Sigmoid colon (tissue), 7 donors: Measurements from ENCODE around the gene RAX2. TPM values are rescaled to one million over a fixed set of nuclear protein-coding genes. Genes with fewer than 3 reads are reported as not detected.

Experiments used
- DNase-seq: peaks from one replicate; pipeline ENCODE4 v3.0.0-alpha.2; 2019
- H3K27ac ChIP-seq, 4 donors: fragments of 200-600 bp; sonication (generic); one replicate each; pipeline ENCODE4 v1.5.1; 2016 to 2019; ENCODE audit warnings: mild to moderate bottlenecking in 1 of 4
- H3K27me3 ChIP-seq, 3 donors: fragments of 200-600 bp; sonication (generic); one replicate each; pipeline ENCODE4 v1.5.1; 2019; ENCODE audit warnings: mild to moderate bottlenecking in 1 of 3
- H3K36me3 ChIP-seq, 4 donors: fragments of 200-600 bp; sonication (generic); one replicate each; pipeline ENCODE4 v1.5.1; 2016 to 2019
- H3K4me1 ChIP-seq, 4 donors: fragments of 200-600 bp; sonication (generic); one replicate each; pipeline ENCODE4 v1.5.1; 2017 to 2019
- H3K4me3 ChIP-seq, 4 donors: fragments of 200-600 bp; sonication (generic); one replicate each; pipeline ENCODE4 v1.5.1; 2017 to 2019; ENCODE audit warnings: mild to moderate bottlenecking in 2 of 4, moderate library complexity in 1 of 4
- H3K9me3 ChIP-seq, 4 donors: fragments of 200-600 bp in 3 of 4; sonication (generic) in 3 of 4; one replicate each; pipeline versions ENCODE4 v1.5.1 to v1.6.1; 2013 to 2019
- EP300 ChIP-seq, 4 donors: sonication (generic); formaldehyde crosslinking; IDR thresholded peaks; one replicate each; pipeline ENCODE4 v1.6.1; 2017; ENCODE audit warnings: antibody characterized with exemption in 4 of 4
- POLR2A ChIP-seq, 2 donors: fragments of 450-650 bp; IDR thresholded peaks; one replicate each; pipeline ENCODE4 v1.6.1; 2016; ENCODE audit warnings: antibody characterized with exemption in 2 of 2, mild to moderate bottlenecking in 2 of 2, moderate library complexity in 2 of 2
- POLR2AphosphoS5 ChIP-seq, 4 donors: sonication (generic); formaldehyde crosslinking; IDR thresholded peaks; one replicate each; pipeline ENCODE4 v1.6.1; 2017; ENCODE audit warnings: antibody characterized with exemption in 4 of 4
- WGBS, 2 donors: extraction: QIAGEN DNeasy Blood & Tissue Kit; methylation state at CpG; one replicate each; pipeline ENCODE4 v1.1.7; 2013; 5-methylcytosine and 5-hydroxymethylcytosine counted together
- intact Hi-C: fragments of 100-400 bp; cut with DNase I; formaldehyde crosslinking; loops from one replicate; pipeline ENCODE4 v1.15.1; 2023
- polyA plus RNA-seq, 3 donors: library from polyadenylated mRNA; stranded (reverse); fragments of 200-250 nt; gene quantifications; one replicate each; pipeline ENCODE4 v1.2.3, GENCODE V29; 2013
- total RNA-seq, 4 donors: library from RNA; depleted of rRNA; stranded (reverse); fragments of >200 nt; gene quantifications; one replicate each; pipeline ENCODE4 v1.1.0, GENCODE V29; 2016
- TF ChIP-seq, protein P1 (sequence below), 4 experiments: fragments of 450-650 bp in 3 of 4; fragments of 200-600 bp in 1 of 4; IDR thresholded peaks; one replicate each; pipeline ENCODE4 v1.5.1; 2016 to 2019; ENCODE audit warnings: antibody characterized with exemption in 4 of 4, mild to moderate bottlenecking in 3 of 4, moderate library complexity in 2 of 4
- donor health status: healthy with polysubstance abuse.
- donor health status: Bipolar disorder and iron deficiency.
- donor health status: healthy.

The RAX2 gene
- total and polyA plus RNA-seq, 7 donors: not detected

- peak; percentile 100 for DNase-seq
- Histone ChIP-seq H3K36me3 (peaks cover 7 to 52% (median 25%) of the 10 kb centered on the region in 4 donors), H3K4me3 (peak within 1 kb of the TSS; percentile 78 to 92 (median 88)), H3K27me3 (no peaks in the 10 kb centered on the region), H3K9me3 (no peaks in the 10 kb centered on the region), H3K4me1 (peaks cover 0 to 46% (median 37%) of the 10 kb centered on the region in 4 donors), H3K27ac (peak within 1 kb of the TSS; percentile 95 to 98 (median 96))
- TF ChIP-seq POLR2A (IDR thresholded peaks at IDR 0.05) (peak in 1 of 2 donors; percentile 73), EP300 (IDR thresholded peaks at IDR 0.05) (peak in 1 of 4 donors; percentile 44), POLR2AphosphoS5 (IDR thresholded peaks at IDR 0.05) (peak; percentile 76 to 90 (median 88))
- TF ChIP-seq, protein P1, sequence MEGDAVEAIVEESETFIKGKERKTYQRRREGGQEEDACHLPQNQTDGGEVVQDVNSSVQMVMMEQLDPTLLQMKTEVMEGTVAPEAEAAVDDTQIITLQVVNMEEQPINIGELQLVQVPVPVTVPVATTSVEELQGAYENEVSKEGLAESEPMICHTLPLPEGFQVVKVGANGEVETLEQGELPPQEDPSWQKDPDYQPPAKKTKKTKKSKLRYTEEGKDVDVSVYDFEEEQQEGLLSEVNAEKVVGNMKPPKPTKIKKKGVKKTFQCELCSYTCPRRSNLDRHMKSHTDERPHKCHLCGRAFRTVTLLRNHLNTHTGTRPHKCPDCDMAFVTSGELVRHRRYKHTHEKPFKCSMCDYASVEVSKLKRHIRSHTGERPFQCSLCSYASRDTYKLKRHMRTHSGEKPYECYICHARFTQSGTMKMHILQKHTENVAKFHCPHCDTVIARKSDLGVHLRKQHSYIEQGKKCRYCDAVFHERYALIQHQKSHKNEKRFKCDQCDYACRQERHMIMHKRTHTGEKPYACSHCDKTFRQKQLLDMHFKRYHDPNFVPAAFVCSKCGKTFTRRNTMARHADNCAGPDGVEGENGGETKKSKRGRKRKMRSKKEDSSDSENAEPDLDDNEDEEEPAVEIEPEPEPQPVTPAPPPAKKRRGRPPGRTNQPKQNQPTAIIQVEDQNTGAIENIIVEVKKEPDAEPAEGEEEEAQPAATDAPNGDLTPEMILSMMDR (IDR thresholded peaks at IDR 0.05): no peak
- intact Hi-C loops: loop anchor here (5.0 kb wide), 2 partner anchors 95 to 210 kb away; partner anchors contain the start of gene DAPK3
- WGBS, 2 donors: 3% methylated on average over 47 of the region's 47 CpGs
These were observed 9.2 kb downstream of the RAX2 start, which contains the start of gene MRPL54 for GRCh38 chr19:3762501-3763459. MRPL54 (plus strand) TSS chr19:3762682; CDS start chr19:3762701, 19 bp downstream.

DNA sequence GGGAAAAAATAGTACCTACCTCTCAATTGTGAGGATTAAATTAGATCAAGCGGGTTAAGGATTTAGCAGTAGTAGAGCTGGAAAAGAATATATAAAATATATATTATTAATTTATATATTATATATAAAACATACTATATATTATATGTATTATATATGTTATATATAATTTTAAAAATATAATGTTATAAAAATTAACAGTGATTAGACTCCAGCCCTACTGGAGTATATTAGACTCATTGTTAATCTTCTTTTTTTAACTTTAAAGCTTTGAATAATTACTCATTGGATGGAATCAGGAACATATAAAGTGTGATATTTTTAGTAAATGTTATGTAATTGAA is 9.9 kb downstream of the RAX2 start:
- 29 to 85% methylated on average over 1 of the region's 1 CpG for WGBS, 2 donors
- Histone ChIP-seq H3K4me3 (peak overlapping the region in 2 of 4 donors; percentile 63 to 72), H3K36me3 (peaks cover under 1 to 52% (median 20%) of the 10 kb centered on the region in 4 donors), H3K27ac (peak overlapping the region; percentile 95 to 98 (median 96)), H3K27me3 (no peaks in the 10 kb centered on the region), H3K9me3 (no peaks in the 10 kb centered on the region), H3K4me1 (peaks cover 0 to 46% (median 37%) of the 10 kb centered on the region in 4 donors)
- intact Hi-C loops: loop anchor here (5.0 kb wide), 2 partner anchors 95 to 210 kb away; partner anchors contain the start of gene DAPK3
- no peak for TF ChIP-seq POLR2AphosphoS5 (IDR thresholded peaks at IDR 0.05)
- no peak for TF ChIP-seq POLR2A (IDR thresholded peaks at IDR 0.05)
- TF ChIP-seq, protein P1 (IDR thresholded peaks at IDR 0.05): no peak
- no peak for TF ChIP-seq EP300 (IDR thresholded peaks at IDR 0.05)
- no peak for DNase-seq

DNA sequence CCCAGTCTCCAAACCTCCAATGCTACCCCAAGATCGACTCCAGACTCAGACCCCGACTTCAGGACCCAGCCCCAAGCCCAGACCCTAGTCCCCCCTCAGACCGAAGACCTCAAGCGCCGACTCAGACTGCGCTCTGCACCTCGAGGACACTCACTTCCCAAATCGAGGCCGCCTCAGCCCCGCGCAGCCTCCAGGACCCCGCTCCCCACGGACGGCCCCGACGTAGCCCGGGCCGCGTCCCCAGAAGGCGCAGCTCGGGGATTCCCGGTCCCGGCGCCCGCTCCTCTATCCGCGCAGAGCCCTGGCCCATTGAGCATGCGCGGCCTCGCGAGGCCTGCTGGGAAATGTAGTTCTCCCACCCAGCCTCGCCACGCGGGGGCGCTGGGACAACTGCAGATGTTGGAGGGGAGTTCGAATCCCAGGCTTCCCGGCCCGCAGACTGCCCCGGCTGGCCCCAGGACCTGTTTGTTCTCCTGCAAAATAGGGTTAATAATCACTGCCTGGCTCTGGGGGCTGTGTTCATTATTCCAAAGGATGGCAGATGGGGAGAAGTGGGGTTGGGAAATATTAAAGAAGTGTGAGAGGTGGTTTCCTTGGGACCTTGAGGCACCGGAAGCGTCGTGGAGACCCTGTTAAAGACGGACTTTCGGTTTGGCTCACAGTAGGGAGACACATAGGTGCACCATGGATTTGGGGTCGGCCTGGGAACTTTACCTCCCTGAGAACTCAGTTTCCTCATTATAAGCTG is 10.5 kb downstream of the RAX2 start, which contains the start of gene APBA3:
Gene APBA3, minus strand, starts transcription at position 311 of the 748 bp plus-strand sequence. CDS start 1,428 bp downstream, outside the sequence.
- H3K9me3 ChIP-seq: no peaks in the 10 kb centered on the region
- 2 to 4% methylated on average over 45 of the region's 45 CpGs for WGBS, 2 donors
- intact Hi-C loops: loop anchor here (5.0 kb wide), 2 partner anchors 94 to 211 kb away; partner anchors contain the start of gene DAPK3
- H3K4me1 ChIP-seq: peaks cover 0 to 46% (median 37%) of the 10 kb centered on the region in 4 donors
- DNase-seq: peak; percentile 95
- peak within 1 kb of the TSS; percentile 78 to 92 (median 88) for H3K4me3 ChIP-seq
- TF ChIP-seq EP300 (IDR thresholded peaks at IDR 0.05) (no peak), POLR2A (IDR thresholded peaks at IDR 0.05) (peak; percentile 58 to 61), POLR2AphosphoS5 (IDR thresholded peaks at IDR 0.05) (peak; percentile 85 to 94 (median 90))
- TF ChIP-seq, protein P1 (IDR thresholded peaks at IDR 0.05): peak; percentile 53 to 75 (median 60)
- H3K27ac ChIP-seq: peak within 1 kb of the TSS; percentile 95 to 98 (median 96)
- H3K36me3 ChIP-seq: peaks cover 0 to 51% (median 16%) of the 10 kb centered on the region in 4 donors
- H3K27me3 ChIP-seq: no peaks in the 10 kb centered on the region

DNA sequence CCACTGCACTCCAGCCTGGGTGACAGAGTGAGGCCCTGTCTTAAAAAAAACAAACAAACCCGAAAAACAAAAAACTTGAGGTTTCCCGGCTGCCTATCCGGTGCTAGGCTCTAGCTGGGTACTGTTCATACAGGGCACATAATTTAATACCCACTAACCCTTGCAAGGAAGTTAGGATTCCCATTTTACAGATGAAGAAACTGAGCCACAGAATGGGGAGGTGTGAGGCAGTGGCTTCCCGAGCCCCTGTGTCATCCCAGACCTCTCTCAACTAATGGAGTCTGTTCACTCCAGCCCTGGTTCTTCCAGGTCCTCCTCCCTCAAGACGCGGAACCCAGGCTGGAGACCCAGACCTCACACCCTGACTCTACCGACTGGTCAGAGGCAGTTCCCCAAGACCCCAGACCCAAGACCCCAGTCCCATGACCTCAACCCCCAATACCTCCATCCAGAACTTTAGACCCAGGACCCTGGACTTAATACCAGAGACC is 11.1 kb downstream of the RAX2 start:
- H3K36me3 ChIP-seq: peaks cover 0 to 45% (median 10%) of the 10 kb centered on the region in 4 donors
- H3K4me3 ChIP-seq: peak overlapping the region; percentile 78 to 92 (median 88)
- no peaks in the 10 kb centered on the region for H3K27me3 ChIP-seq
- 18 to 31% methylated on average over 7 of the region's 7 CpGs for WGBS, 2 donors
- intact Hi-C loops: loop anchor here (5.0 kb wide), 2 partner anchors 94 to 211 kb away; partner anchors contain the start of gene DAPK3
- H3K4me1 ChIP-seq: peaks cover 0 to 46% (median 37%) of the 10 kb centered on the region in 4 donors
- TF ChIP-seq POLR2A (IDR thresholded peaks at IDR 0.05) (no peak), POLR2AphosphoS5 (IDR thresholded peaks at IDR 0.05) (no peak), EP300 (IDR thresholded peaks at IDR 0.05) (no peak)
- TF ChIP-seq, protein P1 (IDR thresholded peaks at IDR 0.05): no peak
- no peak for DNase-seq
- H3K27ac ChIP-seq: peak overlapping the region; percentile 95 to 98 (median 96)
- no peaks in the 10 kb centered on the region for H3K9me3 ChIP-seq
